ENCODE data around the gene ADCY6.
"Not testable (repeated sequence)": the region's sequence is repeated elsewhere in the genome, so short reads cannot be mapped to it uniquely, and the experiment has no call there.

The ADCY6 gene

DNA sequence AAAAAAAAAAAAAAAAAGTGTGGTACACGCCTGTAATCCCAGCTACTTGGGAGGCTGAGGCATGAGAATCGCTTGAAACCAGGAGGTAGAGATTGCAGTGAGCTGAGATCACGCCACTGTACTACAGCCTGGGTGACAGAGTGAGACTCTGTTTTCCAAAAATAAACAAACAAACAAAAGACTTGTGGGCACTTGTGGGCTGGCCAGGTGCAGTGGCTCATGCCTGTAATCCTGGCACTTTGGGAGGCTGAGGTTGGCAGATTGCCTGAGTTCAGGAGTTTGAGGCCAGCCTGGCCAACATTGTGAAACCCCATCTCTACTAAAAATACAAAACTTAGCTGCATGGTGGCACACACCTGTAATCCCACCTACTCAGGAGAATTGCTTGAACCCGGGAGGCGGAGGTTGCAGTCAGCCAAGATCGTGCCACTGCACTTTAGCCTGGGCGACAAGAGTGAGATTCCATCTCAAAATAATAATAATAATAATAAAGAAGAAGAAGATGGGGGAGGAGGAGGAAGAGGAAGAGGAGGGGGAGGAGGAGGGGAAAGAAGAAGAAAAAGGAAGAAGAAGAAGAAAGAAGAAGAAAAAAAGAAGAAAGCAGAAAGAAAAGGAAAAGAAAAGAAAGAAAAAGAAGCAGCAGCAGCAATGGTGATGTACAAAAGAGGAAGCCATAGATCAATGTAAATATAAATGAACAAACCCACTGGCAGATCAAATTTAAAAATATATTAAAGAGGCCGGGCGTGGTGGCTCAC is 44.5 kb downstream of the ADCY6 start:
- no peak for DNase-seq

- no peak for DNase-seq
Measured at GRCh38 chr12:48739618-48740269, 49.1 kb downstream of the ADCY6 start.

DNA sequence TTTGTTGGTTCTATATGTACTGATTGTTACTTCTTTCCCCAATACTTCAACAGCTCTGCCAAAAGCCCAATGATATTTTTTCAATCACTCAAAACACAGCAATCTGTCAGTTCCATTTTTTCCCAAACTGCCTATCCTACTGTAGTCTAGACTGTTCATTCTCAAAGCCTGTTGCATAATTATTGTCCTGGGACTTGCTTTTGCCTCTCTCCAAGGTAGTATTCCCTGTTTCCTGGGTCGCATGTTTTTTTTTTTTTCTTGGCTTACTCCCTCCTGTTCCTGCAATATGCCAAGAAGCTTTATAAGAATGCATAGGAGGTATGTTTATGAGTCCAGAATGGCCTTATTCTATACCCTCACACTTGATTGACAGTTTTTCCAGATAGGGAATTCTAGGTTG is 52.4 kb downstream of the ADCY6 start:
- no peak for DNase-seq

- no peak for DNase-seq
Measured at GRCh38 chr12:48728807-48729206, 60.1 kb downstream of the ADCY6 start.

DNA sequence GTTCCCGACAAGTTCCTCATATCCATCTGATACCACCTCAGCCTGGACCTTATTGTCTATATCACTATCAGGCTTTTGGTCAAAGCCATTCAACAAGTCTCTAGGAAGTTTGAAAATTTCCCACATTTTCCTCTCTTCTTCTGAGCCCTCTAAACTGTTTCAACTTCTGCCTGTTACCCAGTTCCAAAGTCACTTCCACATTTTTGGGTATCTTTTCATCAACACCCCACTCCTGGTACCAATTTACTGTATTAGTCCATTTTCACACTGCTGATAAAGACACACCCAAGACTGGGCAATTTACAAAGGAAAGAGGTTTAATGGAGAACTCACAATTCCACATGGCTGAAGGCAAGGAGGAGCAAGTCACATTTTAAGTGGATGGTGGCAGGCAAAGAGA is 68.2 kb downstream of the ADCY6 start:
- DNase-seq = not testable (repeated sequence)

- DNase-seq = not testable (repeated sequence)
Measured at GRCh38 chr12:48720171-48720570, 68.7 kb downstream of the ADCY6 start.

- DNase-seq = not testable (repeated sequence)
Measured at GRCh38 chr12:48719002-48719401, 69.9 kb downstream of the ADCY6 start.

DNA sequence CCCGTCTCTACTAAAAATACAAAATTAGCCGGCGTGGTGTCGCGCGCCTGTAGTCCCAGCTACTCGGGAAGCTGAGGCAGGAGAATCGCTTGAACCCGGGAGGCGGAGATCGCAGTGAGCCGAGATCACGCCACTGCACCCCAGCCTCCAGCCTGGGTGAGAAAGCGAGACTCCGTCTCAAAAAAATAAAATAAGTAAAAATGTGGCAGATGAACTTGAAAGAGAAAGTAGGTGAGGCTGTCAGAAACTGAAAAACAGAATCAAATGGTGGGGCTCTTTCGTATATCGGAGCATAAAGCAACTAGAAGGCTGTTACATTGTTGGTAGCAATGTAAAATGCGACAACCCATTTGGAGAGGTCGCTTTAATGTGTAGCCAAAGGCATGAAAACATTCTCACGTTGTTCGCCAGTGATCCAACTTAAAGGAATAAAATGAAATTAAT is 71.6 kb downstream of the ADCY6 start:
- DNase-seq = peak; percentile 4

GRCh38 chr12:48716493-48717251 is 72.2 kb downstream of the ADCY6 start, which contains the start of gene CCNT1:
Gene CCNT1 (minus strand): TSS chr12:48716707. CDS start chr12:48716675, 32 bp downstream.
- peak; percentile 100 for DNase-seq
